Middle frontal gyrus (tissue), 1 donor: ENCODE results near the gene KDSR.

ENCODE experiments used
- DNase-seq: peaks from one replicate; pipeline ENCODE4 v3.0.0-alpha.2; 2015; ENCODE audit warnings: low spot score; ENCODE audit errors: extremely low spot score

Gene KDSR

GRCh38 chr18:63322206-63322605 is 44.8 kb downstream of the KDSR start:
- no peak for DNase-seq

- no peak for DNase-seq
Measured at GRCh38 chr18:63321291-63321690, 45.7 kb downstream of the KDSR start.

- DNase-seq = no peak
Measured at GRCh38 chr18:63320975-63321265, 46.1 kb downstream of the KDSR start.

GRCh38 chr18:63320123-63320974 is 46.7 kb downstream of the KDSR start:
- peak; percentile 69 for DNase-seq

GRCh38 chr18:63319383-63320122 is 47.5 kb downstream of the KDSR start, which contains the start of gene BCL2:
BCL2 (minus strand) TSS chr18:63319769.
- DNase-seq = peak; percentile 29

- no peak for DNase-seq
Measured at GRCh38 chr18:63318889-63319382, 48.1 kb downstream of the KDSR start.

GRCh38 chr18:63317982-63318888 is 48.8 kb downstream of the KDSR start:
- DNase-seq = no peak

- DNase-seq = no peak
Measured at GRCh38 chr18:63317556-63317946, 49.5 kb downstream of the KDSR start.

- no peak for DNase-seq
Measured at GRCh38 chr18:63316612-63317555, 50.1 kb downstream of the KDSR start.

- DNase-seq = no peak
Measured at GRCh38 chr18:63315876-63316275, 51.1 kb downstream of the KDSR start.

- no peak for DNase-seq
Measured at GRCh38 chr18:63315131-63315662, 51.8 kb downstream of the KDSR start.

GRCh38 chr18:63314062-63314790 is 52.8 kb downstream of the KDSR start:
- DNase-seq = no peak

- no peak for DNase-seq
Measured at GRCh38 chr18:63313396-63313917, 53.5 kb downstream of the KDSR start.

- DNase-seq = no peak
Measured at GRCh38 chr18:63312737-63313395, 54.1 kb downstream of the KDSR start.

GRCh38 chr18:63312019-63312409 is 55.0 kb downstream of the KDSR start:
- DNase-seq = no peak

GRCh38 chr18:63311118-63312018 is 55.6 kb downstream of the KDSR start:
- no peak for DNase-seq

- no peak for DNase-seq
Measured at GRCh38 chr18:63309422-63309821, 57.6 kb downstream of the KDSR start.
